ENCODE data around the gene HAAO.

Gene HAAO

GRCh38 chr2:42787424-42787787 lies 5.0 kb downstream of the HAAO start:
- no peaks in the 10 kb centered on the region for H3K79me2 ChIP-seq (ENCODE audit: control insufficient read depth, low read length)
- TF ChIP-seq EZH2phosphoT487 (IDR thresholded peaks at IDR 0.05; ENCODE audit: borderline replicate concordance, low read length) = no peak
- no peak for TF ChIP-seq CTCF (IDR thresholded peaks at IDR 0.05; ENCODE audit: low read depth, low read length, poor library complexity, severe bottlenecking)
- H3K27me3 ChIP-seq (ENCODE audit: control insufficient read depth, low read length) = peaks cover 13% of the 10 kb centered on the region
- H3K27ac ChIP-seq (ENCODE audit: low read depth, low read length) = no peak overlapping the region
- no peaks in the 10 kb centered on the region for H3K9me3 ChIP-seq (ENCODE audit: control insufficient read depth, insufficient read depth, low read length)
- no peaks in the 10 kb centered on the region for H3K9me2 ChIP-seq (replicated peaks; ENCODE audit: control insufficient read depth, low read length)
- H3F3A ChIP-seq (ENCODE audit: control insufficient read depth, insufficient read depth) = no peaks in the 10 kb centered on the region
- H3K4me3 ChIP-seq (ENCODE audit: low read length) = no peak overlapping the region
- H4K20me1 ChIP-seq (ENCODE audit: control insufficient read depth, insufficient read depth, low read depth, low read length) = no peaks in the 10 kb centered on the region
- H3K4me1 ChIP-seq (ENCODE audit: control insufficient read depth, low read length) = no peaks in the 10 kb centered on the region; the same call in 1 of the 2 replicates
- no peak overlapping the region for H3K4me2 ChIP-seq (ENCODE audit: low read length)
- no peaks in the 10 kb centered on the region for H3K36me3 ChIP-seq (ENCODE audit: control insufficient read depth, low read length)

- Histone ChIP-seq H3K27ac (ENCODE audit: low read depth, low read length) (no peak overlapping the region), H3K4me3 (ENCODE audit: low read length) (no peak overlapping the region), H3K36me3 (ENCODE audit: control insufficient read depth, low read length) (no peaks in the 10 kb centered on the region), H3K9me2 (replicated peaks; ENCODE audit: control insufficient read depth, low read length) (no peaks in the 10 kb centered on the region), H3K4me2 (ENCODE audit: low read length) (no peak overlapping the region), H3K9me3 (ENCODE audit: control insufficient read depth, insufficient read depth, low read length) (no peaks in the 10 kb centered on the region), H3F3A (ENCODE audit: control insufficient read depth, insufficient read depth) (no peaks in the 10 kb centered on the region), H3K79me2 (ENCODE audit: control insufficient read depth, low read length) (no peaks in the 10 kb centered on the region), H3K27me3 (ENCODE audit: control insufficient read depth, low read length) (peaks cover 7% of the 10 kb centered on the region), H3K4me1 (ENCODE audit: control insufficient read depth, low read length) (no peaks in the 10 kb centered on the region), H4K20me1 (ENCODE audit: control insufficient read depth, insufficient read depth, low read depth, low read length) (no peaks in the 10 kb centered on the region)
- no peak for TF ChIP-seq CTCF (IDR thresholded peaks at IDR 0.05; ENCODE audit: low read depth, low read length, poor library complexity, severe bottlenecking)
- no peak for TF ChIP-seq EZH2phosphoT487 (IDR thresholded peaks at IDR 0.05; ENCODE audit: borderline replicate concordance, low read length)
These were observed 5.6 kb downstream of the HAAO start for GRCh38 chr2:42786561-42787345.

GRCh38 chr2:42784204-42784880 lies 8.0 kb downstream of the HAAO start:
- H4K20me1 ChIP-seq (ENCODE audit: control insufficient read depth, insufficient read depth, low read depth, low read length) = no peaks in the 10 kb centered on the region
- TF ChIP-seq CTCF (IDR thresholded peaks at IDR 0.05; ENCODE audit: low read depth, low read length, poor library complexity, severe bottlenecking) (no peak), EZH2phosphoT487 (IDR thresholded peaks at IDR 0.05; ENCODE audit: borderline replicate concordance, low read length) (no peak)
- H3K4me1 ChIP-seq (ENCODE audit: control insufficient read depth, low read length) = no peaks in the 10 kb centered on the region
- no peak overlapping the region for H3K4me3 ChIP-seq (ENCODE audit: low read length)
- H3K4me2 ChIP-seq (ENCODE audit: low read length) = no peak overlapping the region
- no peaks in the 10 kb centered on the region for H3K27me3 ChIP-seq (ENCODE audit: control insufficient read depth, low read length)
- H3K36me3 ChIP-seq (ENCODE audit: control insufficient read depth, low read length) = no peaks in the 10 kb centered on the region
- no peaks in the 10 kb centered on the region for H3K79me2 ChIP-seq (ENCODE audit: control insufficient read depth, low read length)
- no peaks in the 10 kb centered on the region for H3K9me3 ChIP-seq (ENCODE audit: control insufficient read depth, insufficient read depth, low read length)
- no peak overlapping the region for H3K27ac ChIP-seq (ENCODE audit: low read depth, low read length)
- H3F3A ChIP-seq (ENCODE audit: control insufficient read depth, insufficient read depth) = no peaks in the 10 kb centered on the region
- H3K9me2 ChIP-seq (replicated peaks; ENCODE audit: control insufficient read depth, low read length) = no peaks in the 10 kb centered on the region
